HG03097 (cell line): ENCODE results near the gene CCNJL.
"Not testable (repeated sequence)": the region's sequence is repeated elsewhere in the genome, so short reads cannot be mapped to it uniquely, and the experiment has no call there.

ENCODE experiments used
- ATAC-seq: cut with Tn5 transposase; IDR thresholded peaks from one replicate; pipeline ENCODE4 v1.9.1; 2021; ENCODE audit not compliant: unreplicated experiment, low FRiP score

CCNJL gene

GRCh38 chr5:160266752-160267345 lies 45.5 kb downstream of the CCNJL start:
- ATAC-seq: no peak

- no peak for ATAC-seq
Observed at GRCh38 chr5:160266044-160266443, 46.3 kb downstream of the CCNJL start.

GRCh38 chr5:160263326-160263855 lies 49.0 kb downstream of the CCNJL start:
- ATAC-seq: no peak

GRCh38 chr5:160262151-160263074 lies 50.0 kb downstream of the CCNJL start:
- no peak for ATAC-seq

GRCh38 chr5:160260881-160261815 lies 51.2 kb downstream of the CCNJL start:
- ATAC-seq: no peak

DNA sequence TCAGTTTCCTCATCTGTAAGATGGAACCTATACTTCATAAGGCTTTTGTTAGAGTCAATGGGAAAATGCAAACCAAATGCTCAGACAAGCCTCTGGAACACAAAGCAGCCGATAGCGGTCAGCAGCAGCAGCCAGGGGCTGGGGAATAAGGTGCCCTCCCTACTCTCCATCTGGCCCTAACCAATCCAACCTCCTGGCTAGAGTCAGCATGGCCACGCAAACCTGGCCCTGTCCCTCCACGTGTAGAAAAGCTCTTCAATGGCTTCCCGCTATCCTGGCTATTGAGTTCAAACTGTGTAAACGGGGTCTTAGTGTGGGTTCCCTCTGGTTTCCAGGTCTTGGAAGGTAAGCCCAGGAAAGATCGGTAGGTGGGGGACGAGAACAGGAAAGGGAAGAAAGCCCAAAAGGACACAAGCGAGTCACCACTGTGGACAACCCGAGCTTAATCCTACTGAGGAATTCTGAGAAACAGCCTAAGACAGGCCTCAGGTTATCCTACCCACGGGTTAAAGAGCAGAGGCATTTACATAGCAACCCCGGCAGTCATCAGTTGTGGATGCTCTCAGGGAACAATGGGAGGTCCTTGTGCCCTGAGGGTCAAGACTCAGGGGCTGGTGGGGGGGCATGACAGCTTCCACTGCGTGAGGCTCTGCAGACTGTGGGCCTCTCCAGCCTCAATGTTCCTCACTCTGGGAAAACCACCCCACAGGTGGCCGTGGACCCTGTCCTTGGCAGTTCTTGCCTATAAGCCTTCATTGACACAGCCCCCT lies 52.2 kb downstream of the CCNJL start:
- no peak for ATAC-seq

GRCh38 chr5:160259341-160259740 lies 53.0 kb downstream of the CCNJL start:
- no peak for ATAC-seq

- no peak for ATAC-seq
Observed at GRCh38 chr5:160254706-160255105, 57.7 kb downstream of the CCNJL start.

- ATAC-seq: no peak
Observed at GRCh38 chr5:160253441-160253840, 58.9 kb downstream of the CCNJL start.

- ATAC-seq: no peak
Observed at GRCh38 chr5:160252916-160253315, 59.4 kb downstream of the CCNJL start.

- ATAC-seq: no peak
Observed at GRCh38 chr5:160251406-160252155, 60.8 kb downstream of the CCNJL start.

DNA sequence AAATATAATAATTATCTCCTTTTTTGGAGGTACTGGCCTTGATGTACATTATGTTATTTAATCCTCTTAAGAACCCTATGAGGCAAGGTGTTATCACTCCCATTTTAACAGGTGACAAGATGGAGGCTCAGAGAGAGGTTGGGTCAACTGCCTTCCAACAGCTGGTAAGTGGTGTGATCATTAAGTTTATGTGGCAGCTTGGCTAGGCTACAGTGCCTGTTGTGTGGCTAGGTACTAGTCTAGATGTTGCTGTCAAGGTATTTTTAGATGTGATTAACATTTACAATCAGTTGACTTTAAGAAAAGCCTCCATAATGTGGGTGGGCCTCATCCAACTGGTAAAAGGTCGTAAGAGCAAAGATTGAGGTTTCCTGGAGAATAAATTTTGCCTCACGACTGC lies 61.5 kb downstream of the CCNJL start:
- ATAC-seq: no peak

DNA sequence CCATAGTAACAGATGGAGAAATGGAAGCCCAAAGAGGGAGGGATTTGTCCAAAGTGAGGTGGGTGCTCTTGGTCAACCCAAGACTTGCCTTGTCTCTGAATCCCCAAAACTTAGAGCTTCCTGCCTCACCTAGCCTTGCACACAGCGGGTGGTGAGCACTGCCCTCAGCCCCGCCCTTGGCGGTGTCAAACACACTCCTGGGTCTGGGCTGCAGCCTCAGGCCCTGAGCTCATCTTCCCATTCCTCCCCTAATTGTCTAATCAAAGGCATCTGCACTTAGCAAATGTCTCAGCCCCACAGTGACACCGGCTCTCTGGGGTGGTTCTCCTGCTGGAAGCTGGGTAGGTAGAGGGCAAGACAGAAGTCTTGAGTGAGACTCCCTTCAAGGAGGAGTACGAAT lies 62.1 kb downstream of the CCNJL start:
- no peak for ATAC-seq

- ATAC-seq: not testable (repeated sequence)
Observed at GRCh38 chr5:160249570-160249969, 62.8 kb downstream of the CCNJL start.

GRCh38 chr5:160245506-160246086 lies 66.8 kb downstream of the CCNJL start:
- ATAC-seq: no peak

GRCh38 chr5:160242145-160242544 lies 70.2 kb downstream of the CCNJL start:
- ATAC-seq: no peak

- ATAC-seq: no peak
Observed at GRCh38 chr5:160240350-160240749, 72.0 kb downstream of the CCNJL start.

DNA sequence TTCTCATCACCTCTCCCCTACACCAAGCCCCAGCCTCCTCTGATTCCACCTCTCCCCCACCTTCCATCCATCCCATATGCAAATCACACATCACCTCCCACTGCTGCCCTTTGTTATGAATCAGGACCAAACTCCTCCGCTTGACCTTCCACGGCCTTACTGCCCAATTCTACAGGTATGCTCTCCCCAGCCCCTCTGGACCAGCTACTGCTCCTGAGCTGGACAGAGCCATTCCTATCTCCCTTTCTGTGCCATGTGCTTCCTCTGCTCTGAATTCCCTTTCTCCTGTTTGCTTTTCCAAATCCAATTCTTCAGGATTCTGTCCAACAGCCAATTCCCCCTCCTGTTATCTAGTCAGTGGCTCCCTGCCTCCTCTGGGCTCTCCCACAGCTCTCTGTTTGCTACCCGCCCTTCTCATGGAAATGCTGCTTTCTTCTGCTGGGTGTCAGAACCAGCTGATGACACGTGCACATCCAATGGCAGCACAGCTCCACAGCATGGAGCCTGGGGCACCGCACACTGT lies 74.7 kb downstream of the CCNJL start:
- ATAC-seq: no peak

DNA sequence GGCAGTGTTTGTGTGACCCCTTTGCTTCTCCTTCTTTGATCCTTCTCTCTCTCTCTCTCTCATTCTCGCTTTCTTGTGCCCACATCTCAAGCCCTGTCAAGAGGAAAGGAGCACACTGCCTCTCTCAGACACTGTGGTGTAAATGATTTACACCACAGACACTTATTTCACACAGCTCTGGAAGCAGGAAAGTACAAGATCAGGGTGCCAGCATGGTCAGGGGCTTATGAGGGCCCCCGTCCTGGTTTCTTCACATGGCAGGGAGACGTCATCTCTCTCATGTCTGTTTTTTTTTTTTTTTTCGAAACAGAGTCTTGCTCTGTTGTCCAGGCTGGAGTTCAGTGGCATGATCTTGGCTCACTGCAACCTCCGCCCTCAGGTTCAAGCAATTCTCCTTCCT lies 76.6 kb downstream of the CCNJL start:
- ATAC-seq: no peak
